Measurements from ENCODE around the gene SH3RF3.

The SH3RF3 gene

DNA sequence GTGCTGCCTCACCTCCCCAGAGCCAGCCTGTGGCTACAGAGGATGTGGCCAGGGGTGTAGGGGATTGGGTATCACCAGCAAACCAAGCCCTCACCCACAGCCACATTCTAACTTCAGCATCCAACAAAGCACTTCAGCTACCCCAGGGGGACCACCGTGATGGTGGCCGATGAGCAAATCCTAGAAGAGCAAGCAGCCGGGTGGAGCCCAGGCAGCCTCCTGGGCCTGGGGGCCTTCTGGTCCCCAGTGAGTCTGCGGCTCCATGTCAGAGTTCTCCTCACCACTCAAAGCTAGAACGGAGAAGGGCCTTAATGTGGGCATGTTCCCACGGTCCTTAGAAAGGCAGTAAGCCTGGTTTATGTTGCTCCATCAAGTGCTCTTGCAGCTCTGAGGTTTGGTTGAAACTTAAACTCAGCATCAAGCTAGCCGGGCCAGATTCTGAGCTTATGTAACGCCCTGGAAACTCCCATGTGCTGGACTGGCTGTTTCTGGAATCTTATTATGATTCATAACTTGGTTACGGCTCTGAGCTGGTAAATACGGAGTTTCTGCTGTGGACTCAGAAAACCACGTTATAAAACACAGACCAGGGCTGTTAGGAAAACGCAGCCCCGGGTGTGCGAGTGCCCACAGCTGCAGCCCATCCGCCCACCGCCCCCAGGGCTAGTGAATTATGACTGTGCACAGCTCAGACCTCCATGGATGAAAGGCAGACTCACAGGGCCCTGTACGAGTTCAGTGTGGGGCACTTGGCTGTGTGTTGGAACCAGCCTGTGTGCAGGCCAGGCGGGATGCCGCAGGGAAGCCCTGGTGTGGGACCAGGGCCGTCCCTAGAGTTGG lies 385.0 kb downstream of the SH3RF3 start:
- no peak for DNase-seq

DNA sequence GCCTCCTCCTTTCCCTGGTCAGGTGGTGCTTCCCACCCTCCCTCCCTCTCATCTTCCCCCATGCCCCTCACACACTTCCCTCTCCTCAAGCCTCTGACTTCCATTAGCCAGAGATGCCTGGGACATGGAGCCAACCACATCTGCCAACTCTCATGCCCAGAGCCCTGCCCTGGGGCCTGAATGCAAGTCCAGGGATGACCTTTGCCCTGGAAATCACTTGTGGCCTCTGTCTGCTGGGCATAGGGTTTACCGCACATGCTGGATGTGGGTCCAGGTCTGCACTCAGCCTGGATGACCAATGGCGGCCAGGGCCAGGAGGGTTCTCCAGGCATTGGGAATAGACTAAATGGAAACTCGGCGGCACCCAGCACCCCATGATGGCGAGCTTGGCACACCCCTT lies 385.9 kb downstream of the SH3RF3 start:
- DNase-seq: no peak

DNA sequence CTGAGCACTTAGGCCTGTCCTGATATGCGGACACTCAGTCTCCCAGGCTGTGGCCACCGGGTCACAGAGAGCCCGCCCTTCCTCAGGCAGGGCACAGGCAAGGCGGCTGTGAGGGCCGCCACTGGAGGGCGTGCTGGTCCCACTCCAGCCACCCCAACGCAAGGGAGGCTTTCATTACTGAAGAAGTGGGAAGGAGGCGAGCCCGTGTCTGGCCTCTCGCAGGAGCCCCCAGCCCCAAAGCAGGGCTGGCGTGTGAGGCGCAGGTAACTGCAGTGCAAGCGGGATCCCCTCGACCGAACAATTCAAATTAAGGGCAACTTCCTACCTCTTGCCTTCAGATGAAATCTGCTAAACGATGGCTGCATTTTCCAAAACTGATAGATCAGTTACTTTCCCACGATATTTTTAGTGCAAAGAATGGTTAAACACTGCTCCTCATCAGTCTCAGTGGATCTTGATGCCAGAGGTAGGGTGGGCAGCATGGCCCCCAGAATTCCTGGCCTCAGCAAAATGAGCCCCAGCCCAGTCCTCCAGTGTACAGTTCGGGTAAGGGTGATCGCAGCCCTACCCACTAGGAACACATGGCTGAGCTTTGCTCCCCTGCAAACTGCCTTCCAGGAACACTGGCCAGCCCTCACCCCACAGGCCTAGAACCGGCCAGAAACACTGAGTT lies 387.6 kb downstream of the SH3RF3 start:
- DNase-seq: no peak

DNA sequence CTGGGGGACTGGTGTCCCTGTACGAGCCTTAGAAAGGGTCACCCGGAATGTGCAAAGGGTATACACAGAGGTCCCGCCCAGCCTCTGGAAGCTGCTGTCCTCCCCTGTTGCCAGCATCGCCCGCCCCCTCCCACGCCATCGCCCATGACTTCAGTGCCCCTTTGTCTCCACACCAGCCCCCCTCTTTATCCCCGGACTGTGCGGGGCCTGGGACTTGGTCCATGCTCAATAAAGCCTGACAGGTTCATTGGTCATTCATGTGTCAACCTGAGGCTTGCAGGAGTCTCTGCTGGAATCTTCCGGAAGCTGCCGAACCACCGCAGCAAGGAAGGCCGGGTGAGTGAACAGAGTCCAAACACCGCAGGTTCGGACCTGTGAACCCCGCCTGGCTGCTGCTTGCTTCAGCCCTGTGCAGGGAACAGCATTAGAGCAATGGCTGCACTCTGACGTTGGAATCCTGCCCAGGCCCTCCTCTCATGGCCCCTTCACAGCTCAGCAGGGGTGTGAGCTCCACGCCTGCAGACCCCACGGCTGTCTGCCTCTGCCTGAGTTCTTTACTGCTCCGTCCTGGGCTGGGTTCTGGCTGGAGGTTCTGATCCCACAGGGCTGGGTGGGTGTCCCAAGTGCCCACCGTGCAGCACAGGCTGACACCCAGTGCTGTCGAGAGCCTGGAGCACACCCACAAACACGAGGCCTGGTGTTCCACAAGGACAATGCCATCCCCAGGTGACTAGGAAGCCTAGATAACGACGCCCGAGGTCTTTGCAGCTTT lies 388.3 kb downstream of the SH3RF3 start:
- DNase-seq: peak; percentile 15

DNA sequence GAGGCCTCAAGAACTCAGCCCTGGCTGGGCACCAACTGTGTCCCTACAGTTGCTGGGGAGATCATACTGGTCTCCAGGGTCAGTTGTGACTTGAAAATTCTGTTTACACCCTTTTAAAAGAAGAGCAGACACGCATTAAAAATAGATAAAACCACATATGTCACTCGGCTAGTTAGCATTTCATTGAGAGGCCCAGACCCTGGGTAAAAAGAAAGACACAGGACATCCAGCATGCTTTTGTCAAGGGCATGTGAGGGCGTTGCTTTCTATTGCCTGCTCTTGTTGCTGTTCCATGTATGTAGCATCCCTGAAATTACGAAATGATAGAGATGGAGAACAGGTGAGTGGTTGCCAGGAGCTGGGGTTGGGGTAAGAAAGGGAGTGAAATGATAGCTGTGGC lies 390.5 kb downstream of the SH3RF3 start:
- no peak for DNase-seq

DNA sequence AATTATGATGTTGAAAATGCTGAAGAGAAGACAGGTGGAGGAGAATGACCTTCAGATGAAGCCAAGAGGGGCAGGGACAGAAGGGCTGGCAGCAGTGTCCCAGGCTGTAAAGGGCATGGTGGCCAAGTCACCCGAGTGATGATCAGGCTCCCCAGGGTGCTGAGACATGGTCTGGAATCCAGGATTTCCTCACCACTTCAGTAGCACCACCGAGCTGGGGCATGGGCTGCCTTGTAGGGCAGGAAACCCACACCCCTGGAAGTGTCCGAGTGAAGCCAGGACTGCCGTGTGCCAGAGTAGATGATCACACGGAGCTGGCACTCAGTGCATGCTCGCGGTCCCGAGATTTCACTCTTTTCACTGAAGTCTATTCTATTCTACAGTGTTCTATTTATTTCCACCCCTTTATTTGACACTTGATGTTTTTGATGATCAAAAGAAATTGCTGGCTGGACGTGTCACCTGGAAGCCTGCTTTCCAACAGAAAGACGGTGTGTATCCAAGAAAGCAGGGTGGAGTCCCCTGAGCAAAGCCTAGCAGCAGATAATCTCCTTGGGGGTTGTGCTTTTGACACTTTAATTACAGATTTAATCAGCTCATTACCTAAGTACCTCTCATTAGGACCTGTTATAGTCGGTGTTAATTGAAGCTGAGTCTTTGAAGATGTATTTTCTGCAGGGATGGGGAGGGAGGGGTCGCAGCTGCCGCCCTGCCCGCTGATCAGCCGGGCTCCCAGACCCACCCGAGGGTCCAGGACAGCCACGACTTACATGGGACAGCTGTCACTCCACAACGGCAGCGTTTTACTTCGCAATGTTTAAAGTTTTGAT lies 392.4 kb downstream of the SH3RF3 start:
- no peak for DNase-seq

DNA sequence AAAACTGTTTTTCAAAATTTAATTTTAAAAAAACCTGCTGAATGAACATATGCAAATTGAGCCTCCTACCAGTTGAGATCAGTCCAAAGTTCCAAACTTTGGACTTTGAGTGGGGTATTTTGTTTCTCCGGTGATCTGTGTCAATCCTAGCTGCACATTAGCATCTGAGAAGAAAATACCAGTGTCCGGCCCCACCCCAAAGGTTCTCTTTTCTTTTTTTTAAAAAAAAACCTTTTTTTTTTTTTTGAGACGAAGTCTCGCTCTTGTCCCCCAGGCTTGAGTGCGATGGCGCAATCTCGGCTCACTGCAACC lies 393.0 kb downstream of the SH3RF3 start:
- no peak for DNase-seq

DNA sequence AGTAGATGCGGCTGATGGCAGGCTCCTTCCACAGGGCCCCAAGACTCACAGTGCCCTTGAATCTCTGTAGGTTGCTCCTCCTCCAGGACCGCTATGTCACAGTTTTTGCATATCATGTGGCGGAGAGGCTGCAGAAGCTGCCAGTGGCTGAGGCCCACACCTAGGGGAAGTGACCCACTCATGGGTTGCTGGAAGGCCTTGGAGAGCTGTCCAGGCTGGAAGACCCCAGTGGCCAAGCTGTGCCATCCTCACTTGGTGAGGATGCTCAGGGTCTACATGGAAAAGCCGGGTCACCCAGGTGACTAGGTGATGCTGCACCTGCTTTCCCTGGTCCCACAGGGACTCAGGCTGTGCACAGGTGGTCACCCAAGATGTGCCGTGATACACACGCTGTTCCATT lies 394.1 kb downstream of the SH3RF3 start:
- no peak for DNase-seq

DNA sequence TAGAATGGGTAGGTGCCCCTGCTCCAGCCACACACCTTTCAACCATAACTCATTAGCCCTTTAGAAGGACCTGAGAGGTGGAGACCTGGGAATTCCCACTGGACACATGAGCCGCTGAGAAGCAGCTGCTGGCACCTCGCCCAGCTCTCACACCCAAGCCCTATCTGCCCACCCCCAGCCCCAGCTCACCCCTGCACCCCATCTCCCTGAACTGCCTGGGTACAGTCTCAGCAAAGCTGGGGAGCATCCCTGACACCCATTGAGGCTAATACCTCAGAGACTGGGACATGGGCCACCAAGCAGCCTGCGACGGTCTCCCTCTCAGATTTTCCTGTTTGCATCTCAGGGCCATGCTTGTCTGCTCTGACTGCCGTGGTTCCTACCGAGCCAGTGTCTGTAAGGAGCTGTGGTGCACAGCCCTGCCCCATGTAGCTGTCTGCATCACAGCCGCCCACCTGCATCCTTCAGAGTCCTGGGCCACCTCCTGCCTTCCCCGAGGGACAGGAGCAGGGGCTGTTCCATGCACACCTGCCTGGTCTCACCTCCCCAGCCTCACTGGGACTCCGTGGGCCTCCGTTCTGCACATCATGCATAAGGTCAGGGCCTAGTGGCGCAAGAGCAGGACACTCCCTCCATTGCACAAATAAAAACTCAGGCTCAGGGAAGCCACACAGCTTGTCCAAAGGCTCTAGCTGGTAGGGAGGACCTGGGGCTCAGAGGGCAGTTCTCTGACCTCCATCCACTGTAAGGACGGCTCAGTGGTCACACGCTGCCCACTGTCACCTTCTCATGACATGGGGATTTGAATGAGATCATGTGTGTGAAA lies 394.7 kb downstream of the SH3RF3 start:
- DNase-seq: no peak

DNA sequence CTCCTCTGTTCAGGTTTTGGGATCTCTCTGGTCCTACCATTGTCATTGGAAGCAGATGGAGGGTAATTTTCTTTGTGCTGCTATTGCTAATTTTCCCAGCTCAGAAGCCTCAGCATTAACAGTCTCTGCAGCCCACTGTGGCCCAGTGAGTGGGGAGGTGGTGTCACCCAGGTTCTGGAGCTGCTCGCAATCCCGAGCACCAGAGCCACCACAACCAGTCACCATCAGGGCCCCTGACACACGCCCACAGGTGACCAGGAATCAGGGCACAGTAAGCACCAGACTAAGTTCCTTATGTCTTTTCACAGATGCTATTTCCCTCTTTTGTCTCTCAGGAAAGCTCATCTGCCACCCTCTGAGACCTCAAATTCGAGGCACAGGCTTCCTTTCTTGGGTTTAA lies 396.8 kb downstream of the SH3RF3 start:
- DNase-seq: no peak

DNA sequence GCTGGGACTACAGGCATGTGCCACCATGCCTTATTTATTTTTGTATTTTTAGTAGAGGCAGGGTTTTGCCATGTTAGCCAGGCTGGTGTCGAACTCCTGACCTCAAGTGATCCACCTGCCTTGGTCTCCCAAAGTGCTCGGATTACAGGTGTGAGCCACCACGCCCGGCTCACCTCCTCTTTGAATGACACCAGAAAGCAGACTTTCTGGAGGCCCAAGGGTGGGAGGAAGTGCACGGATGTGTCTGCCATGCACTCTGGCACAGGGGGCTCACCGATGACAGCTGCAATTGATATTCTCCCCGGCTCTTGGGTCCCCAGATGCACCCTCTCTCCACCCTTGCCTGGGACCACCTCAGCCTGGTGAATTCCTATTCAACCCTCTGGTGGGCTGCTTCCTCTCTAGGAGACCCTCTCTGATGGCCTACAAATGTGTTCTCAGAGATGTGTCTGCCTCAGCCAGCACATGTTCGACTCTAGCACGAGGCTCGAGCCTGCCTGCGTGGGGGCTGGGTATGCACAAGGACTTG lies 397.5 kb downstream of the SH3RF3 start:
- DNase-seq: no peak

DNA sequence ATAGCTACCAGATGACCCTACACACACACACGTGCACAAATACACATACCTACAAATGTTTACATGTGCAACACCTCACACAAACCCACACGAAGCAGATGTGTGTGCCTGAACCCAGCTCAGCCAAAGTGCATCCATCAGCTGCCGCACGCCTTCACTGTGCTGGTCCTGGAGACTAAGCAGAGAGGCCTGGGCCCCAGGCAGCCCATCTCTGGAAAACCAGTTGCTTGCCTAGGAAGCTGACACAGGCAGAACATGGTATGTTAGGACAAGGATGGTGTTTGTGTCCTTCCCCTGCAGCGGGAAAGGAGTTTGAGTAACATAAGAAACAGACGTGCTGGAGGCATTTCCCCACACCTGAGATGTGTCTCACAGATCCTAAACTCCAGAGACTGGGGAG lies 398.1 kb downstream of the SH3RF3 start:
- DNase-seq: no peak

DNA sequence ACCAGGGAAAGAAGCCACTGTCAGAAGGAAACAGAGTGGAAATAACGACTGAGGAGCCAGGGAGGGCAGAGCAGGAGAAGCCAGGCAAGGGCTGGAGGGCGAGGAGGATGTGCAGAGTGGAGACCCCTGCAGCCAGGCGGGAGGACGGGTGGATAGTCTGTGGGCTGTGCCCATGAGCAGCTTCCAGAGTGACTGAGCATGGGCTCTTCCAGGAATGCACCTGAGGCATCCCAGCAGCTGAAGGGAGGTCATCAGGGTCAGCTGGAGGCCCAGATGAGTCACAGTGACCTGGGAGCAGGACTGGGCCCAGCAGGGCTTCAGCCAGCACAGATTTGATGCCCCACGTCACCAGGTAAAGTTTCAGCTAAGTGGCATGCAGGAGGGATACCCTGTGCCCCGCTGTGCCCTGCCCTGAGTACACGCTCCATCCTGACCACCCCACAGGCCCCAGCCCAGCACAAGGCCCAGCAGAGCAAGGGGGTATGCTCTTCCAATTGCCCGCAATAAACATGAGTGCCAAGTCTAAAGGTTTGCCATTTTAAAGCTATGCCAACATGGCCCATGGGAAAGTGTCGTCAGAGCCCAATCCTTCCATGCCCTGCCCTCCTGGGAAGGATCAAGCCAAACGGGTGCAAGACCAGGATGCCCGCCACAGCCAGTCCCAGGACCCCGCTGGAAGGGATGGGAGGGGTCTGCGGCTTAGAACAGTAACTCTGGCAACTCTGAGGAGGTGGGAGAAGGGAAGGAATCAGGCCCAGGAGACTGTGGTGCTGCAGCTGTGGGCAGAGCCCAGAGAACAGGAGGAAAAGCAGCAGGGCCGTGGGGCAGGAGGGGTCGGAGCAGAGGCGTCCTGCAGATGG lies 399.1 kb downstream of the SH3RF3 start:
- no peak for DNase-seq

DNA sequence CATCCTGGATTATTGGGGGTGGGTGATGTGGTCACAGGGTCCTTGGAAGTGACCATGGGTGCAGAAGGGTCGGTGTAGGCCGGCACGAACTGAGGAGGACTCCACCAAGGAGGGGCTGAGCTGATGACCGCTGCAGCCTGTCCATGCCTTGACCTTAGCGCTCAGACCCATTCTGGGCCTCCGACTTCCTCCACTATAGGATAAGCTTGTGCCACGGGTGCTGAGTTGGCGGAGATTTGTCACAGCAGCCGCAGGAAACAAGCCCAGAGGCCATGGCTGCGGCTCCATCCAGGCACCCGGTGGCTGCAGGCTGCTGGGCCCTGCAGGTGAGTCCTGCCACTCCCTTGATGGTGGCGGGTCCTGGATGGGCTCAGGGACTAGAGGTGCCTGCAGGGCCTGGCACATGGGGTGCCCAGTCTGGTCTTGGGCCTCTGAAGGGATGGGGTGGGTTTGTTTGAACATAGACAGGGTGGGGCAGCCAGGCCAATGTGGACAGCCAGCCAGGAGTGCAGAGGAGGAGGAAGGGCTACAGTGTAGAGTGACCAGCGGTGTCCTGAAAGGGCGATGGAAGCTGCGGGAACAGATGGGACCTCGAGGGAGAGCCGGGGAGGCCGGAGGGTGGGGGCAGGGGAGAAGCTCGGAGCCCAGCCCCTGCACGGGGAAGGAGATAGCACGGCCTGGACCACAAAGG lies 400.0 kb downstream of the SH3RF3 start:
- DNase-seq: no peak

DNA sequence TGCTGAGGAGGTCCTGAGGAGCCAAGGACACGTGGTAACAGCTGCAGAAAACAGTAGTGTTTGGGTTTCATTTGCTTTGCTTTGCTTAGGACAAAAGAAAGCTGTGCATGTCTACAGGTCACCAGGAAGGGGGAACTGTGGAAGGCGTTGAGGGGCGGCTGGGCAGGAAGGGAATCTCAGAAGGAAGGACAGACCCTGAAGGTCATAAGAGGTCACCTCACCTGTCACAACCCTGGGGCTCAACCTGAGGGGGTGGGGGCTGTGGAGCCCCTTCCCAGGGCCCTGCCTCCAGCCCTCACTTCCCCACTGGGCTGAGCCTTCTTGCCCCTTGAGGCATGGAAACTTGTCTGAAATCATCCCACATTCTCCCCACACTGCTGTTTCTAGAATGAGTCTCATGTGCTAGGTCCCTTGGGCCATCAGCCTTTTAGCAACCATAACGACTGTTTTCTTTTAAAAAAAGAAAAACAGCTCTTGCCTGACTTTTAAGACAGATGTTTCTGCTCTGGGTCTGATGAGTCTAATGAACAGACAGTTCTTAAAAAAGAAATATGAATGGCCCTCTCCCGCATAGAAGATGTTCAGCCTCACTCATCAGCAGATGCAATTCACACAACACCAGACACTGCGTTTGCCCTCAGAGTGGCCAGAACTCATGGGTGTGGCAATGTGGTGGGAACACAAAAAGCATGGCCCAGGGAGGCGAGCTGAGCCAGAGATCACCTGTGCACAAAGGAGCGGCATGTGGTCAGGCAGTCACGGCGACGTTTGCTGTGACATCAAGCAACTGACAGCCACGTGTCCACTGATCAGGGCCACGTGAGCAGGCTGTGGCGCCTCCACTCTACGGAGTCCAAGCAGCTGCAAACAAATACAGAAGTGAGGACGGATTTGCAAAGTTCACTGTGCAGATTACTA lies 400.8 kb downstream of the SH3RF3 start:
- DNase-seq: no peak

DNA sequence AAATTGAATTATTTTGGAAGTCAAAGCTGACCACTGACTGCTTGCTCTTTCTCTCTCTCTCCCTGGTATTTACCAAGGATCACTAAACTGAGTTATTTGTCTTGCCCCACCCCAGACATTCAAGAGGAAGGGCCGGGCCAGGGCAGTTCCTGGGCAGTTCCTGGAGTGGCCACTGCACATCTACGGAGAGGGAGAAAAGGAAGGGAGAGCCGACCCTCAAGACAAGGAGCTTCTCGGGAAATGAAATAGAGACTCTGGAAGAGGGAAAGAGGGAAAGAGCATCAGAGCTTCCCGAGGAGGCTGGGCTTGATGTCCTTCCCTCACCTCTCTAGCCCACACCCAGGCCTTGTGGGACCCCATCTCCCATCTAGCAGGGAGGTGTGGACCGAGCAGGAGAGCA lies 401.7 kb downstream of the SH3RF3 start:
- DNase-seq: no peak

DNA sequence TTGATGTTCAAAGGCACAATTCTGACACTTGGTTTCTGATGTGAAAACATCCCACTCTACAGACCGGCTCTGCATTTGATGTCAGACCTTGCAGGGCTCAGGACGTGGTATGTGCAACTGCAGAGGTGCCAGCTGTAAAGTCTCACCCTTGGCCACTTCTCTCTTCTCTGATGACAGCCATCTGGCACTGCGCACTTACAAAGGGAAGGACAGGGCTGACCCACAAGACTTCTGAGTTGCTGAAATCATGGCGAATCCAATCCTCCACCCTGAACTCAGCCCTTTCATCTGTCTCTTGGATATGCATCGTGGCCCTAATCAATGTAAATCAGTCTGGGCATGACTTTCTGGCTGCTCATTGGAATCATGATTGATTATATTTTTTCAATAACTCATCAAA lies 402.2 kb downstream of the SH3RF3 start:
- DNase-seq: no peak

DNA sequence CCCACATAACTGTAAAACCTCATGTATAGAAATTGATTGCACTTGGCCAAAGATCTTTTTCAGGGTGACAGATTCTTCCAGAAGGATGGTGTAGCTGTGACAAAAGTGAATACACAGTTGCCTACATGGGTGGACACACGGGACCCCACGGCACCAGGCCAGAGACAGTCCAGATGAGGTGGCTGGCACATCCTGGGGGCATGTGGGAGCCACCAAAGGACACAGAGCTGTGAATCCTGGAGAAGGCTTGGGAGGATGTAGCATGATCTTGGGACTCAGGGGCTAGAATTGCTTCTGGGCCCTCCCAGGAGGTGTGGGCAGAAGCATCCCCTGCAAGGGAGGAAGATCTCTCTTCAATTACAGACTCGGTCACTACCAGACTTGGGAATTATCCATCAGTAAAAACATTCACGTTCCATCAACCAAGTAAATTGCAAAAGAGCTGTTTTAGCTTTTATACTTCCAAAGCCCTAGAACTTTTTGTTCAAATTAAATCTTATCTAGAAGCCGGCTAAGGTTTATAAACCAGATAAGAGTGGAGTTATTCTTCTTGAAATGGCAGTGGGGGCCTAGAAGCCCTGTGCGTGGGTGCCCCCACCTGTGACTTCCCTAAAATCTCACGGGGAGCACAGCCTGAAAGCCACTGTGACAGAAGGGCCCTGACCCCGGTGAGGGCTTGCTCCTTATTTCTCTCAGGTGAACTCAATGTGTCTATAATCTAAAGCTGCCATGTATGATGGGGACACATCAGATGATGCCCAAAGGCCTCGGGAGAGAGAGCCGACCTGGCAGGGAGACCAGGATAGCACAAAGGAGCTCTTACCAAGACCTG lies 403.1 kb downstream of the SH3RF3 start:
- DNase-seq: no peak
